ENCODE measurements around the gene DIAPH3.

- TF ChIP-seq, protein P1, sequence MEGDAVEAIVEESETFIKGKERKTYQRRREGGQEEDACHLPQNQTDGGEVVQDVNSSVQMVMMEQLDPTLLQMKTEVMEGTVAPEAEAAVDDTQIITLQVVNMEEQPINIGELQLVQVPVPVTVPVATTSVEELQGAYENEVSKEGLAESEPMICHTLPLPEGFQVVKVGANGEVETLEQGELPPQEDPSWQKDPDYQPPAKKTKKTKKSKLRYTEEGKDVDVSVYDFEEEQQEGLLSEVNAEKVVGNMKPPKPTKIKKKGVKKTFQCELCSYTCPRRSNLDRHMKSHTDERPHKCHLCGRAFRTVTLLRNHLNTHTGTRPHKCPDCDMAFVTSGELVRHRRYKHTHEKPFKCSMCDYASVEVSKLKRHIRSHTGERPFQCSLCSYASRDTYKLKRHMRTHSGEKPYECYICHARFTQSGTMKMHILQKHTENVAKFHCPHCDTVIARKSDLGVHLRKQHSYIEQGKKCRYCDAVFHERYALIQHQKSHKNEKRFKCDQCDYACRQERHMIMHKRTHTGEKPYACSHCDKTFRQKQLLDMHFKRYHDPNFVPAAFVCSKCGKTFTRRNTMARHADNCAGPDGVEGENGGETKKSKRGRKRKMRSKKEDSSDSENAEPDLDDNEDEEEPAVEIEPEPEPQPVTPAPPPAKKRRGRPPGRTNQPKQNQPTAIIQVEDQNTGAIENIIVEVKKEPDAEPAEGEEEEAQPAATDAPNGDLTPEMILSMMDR (IDR thresholded peaks at IDR 0.05; ENCODE audit: poor library complexity, severe bottlenecking) = no peak
- TF ChIP-seq POLR2AphosphoS5 (IDR thresholded peaks at IDR 0.05) (no peak), TAF1 (IDR thresholded peaks at IDR 0.05; ENCODE audit: low read depth) (no peak), REST (IDR thresholded peaks at IDR 0.05; ENCODE audit: borderline replicate concordance) (no peak), RAD21 (conservative IDR thresholded peaks at IDR 0.05) (no peak), EP300 (conservative IDR thresholded peaks at IDR 0.05; ENCODE audit: poor library complexity, severe bottlenecking) (no peak)
These were observed 448.1 kb downstream of the DIAPH3 start for GRCh38 chr13:59715611-59716010.
